BJ (cell line): ENCODE data around the gene SIRPA. TPM values are rescaled to one million over a fixed set of nuclear protein-coding genes. Genes with fewer than 3 reads are reported as not detected.

Experiments
- CTCF ChIA-PET: fragments of 350-600 bp; formaldehyde crosslinking; extraction: SDS; loops from one replicate; lab custom pipeline; 2021; ENCODE audit warnings: antibody characterized with exemption, inconsistent platforms; lab: Yijun Ruan, JAX
- POLR2A ChIA-PET: fragments of 300-600 bp; sonication (Branson Sonifier 250); formaldehyde crosslinking; extraction: SDS; loops from one replicate; lab custom pipeline; 2021; ENCODE audit warnings: antibody characterized with exemption; lab: Charles Lee
- DNase-seq: peaks from one replicate; pipeline ENCODE4 v3.0.0-alpha.2; 2011; ENCODE audit warnings: low read depth
- H3K27me3 ChIP-seq: 2 replicates; pipeline ENCODE4 v1.6.0; 2011; ENCODE audit warnings: low read length; ENCODE audit not compliant: control insufficient read depth, insufficient read depth
- H3K36me3 ChIP-seq: 2 replicates; pipeline ENCODE4 v1.5.1; 2011; ENCODE audit warnings: low read length; ENCODE audit not compliant: control insufficient read depth, insufficient read depth
- H3K4me3 ChIP-seq: 2 replicates; pipeline ENCODE4 v1.5.1; 2011; ENCODE audit warnings: low read depth, mild to moderate bottlenecking, control low read depth, low read length
- CTCF ChIP-seq: IDR thresholded peaks from 2 replicates; pipeline ENCODE4 v1.5.1; 2011; ENCODE audit warnings: low read depth, mild to moderate bottlenecking, control low read depth, inconsistent platforms, low read length, moderate library complexity; ENCODE audit not compliant: insufficient read depth
- polyA plus RNA-seq: library from polyadenylated mRNA; depleted of rRNA; stranded (reverse); fragments of >200 nt; gene quantifications from 2 replicates; pipeline ENCODE4 v1.2.3, GENCODE V29; 2011

SIRPA gene
- polyA plus RNA-seq, 1 experiment = 34.1 TPM

GRCh38 chr20:1894471-1894950 is 696 bp upstream of the SIRPA start:
- no peak for DNase-seq
- POLR2A ChIA-PET = no interaction called here
- H3K36me3 ChIP-seq = no peaks in the 10 kb centered on the region; the same call in 1 of the 2 replicates
- CTCF ChIA-PET = no interaction called here
- H3K27me3 ChIP-seq = no peaks in the 10 kb centered on the region
- no peak for TF ChIP-seq CTCF
- H3K4me3 ChIP-seq = peak overlapping the region; percentile 81

- TF ChIP-seq CTCF = no peak
- no peaks in the 10 kb centered on the region for H3K27me3 ChIP-seq
- CTCF ChIA-PET = interaction anchor here (0.6 to 1.6 kb wide), 4 partner anchors 12 to 93 kb away, joined by 3 to 4 read pairs (median 4); no protein-coding TSS in a partner anchor
- peak overlapping the region; percentile 81 for H3K4me3 ChIP-seq
- DNase-seq = no peak
- no peaks in the 10 kb centered on the region for H3K36me3 ChIP-seq
- POLR2A ChIA-PET = no interaction called here
Measured at GRCh38 chr20:1895674-1896483, 672 bp downstream of the SIRPA start.

GRCh38 chr20:1896484-1897258 is 1.5 kb downstream of the SIRPA start:
- no peak for DNase-seq
- ChIA-PET POLR2A (no interaction called here), CTCF (interaction anchor here (0.6 to 1.6 kb wide), 4 partner anchors 11 to 94 kb away, joined by 3 to 4 read pairs (median 4); no protein-coding TSS in a partner anchor)
- no peak for TF ChIP-seq CTCF
- peak overlapping the region; percentile 81 for H3K4me3 ChIP-seq
- H3K27me3 ChIP-seq = no peaks in the 10 kb centered on the region
- no peaks in the 10 kb centered on the region for H3K36me3 ChIP-seq

- TF ChIP-seq CTCF = no peak
- ChIA-PET CTCF (no interaction called here), POLR2A (no interaction called here)
- Histone ChIP-seq H3K36me3 (no peaks in the 10 kb centered on the region), H3K4me3 (no peak overlapping the region), H3K27me3 (no peaks in the 10 kb centered on the region)
- no peak for DNase-seq
Measured at GRCh38 chr20:1897541-1897940, 2.3 kb downstream of the SIRPA start.

GRCh38 chr20:1897965-1898464 is 2.8 kb downstream of the SIRPA start:
- no peak for TF ChIP-seq CTCF
- no peaks in the 10 kb centered on the region for H3K27me3 ChIP-seq
- H3K4me3 ChIP-seq = no peak overlapping the region
- POLR2A ChIA-PET = no interaction called here
- CTCF ChIA-PET = interaction anchor here (1.1 kb wide), 1 partner anchor 98 kb away, joined by 3 read pairs; no protein-coding TSS in a partner anchor
- no peak for DNase-seq
- no peaks in the 10 kb centered on the region for H3K36me3 ChIP-seq
